ENCODE data around the gene KIF26B. TPM values are rescaled to one million over a fixed set of nuclear protein-coding genes. Genes with fewer than 3 reads are reported as not detected.

The KIF26B gene
- total and polyA plus RNA-seq, 2 of the 4 experiments (the other 2 are of a cell fraction) = 0.53 to 0.54 TPM

GRCh38 chr1:245404527-245404926, 249.7 kb downstream of the KIF26B start:
- no peak overlapping the region for H2BK120ac ChIP-seq (ENCODE audit: low read depth, low read length)
- H4K8ac ChIP-seq (ENCODE audit: low read depth in 2 of 2, low read length in 2 of 2) = no peak overlapping the region
- H3K4me1 ChIP-seq (ENCODE audit: control insufficient read depth, insufficient read depth, low read length) = no peaks in the 10 kb centered on the region
- no peak for TF ChIP-seq MAZ (IDR thresholded peaks at IDR 0.05; ENCODE audit: borderline replicate concordance, low read depth, low read length)
- no peak for TF ChIP-seq SMC3 (IDR thresholded peaks at IDR 0.05; ENCODE audit: low read depth, low read length)
- no peak for TF ChIP-seq CTCF (conservative IDR thresholded peaks at IDR 0.05; ENCODE audit: low read depth, low read length)
- no peak for TF ChIP-seq CHD1 (IDR thresholded peaks at IDR 0.05; ENCODE audit: low read depth, low read length)
- no peak for DNase-seq
- H2AK9ac ChIP-seq (replicated peaks; ENCODE audit: low read depth, low read length, poor library complexity) = no peak overlapping the region
- no peaks in the 10 kb centered on the region for H4K20me1 ChIP-seq (ENCODE audit: insufficient read depth, low read length)
- H2AFZ ChIP-seq (replicated peaks; ENCODE audit: low read length, poor library complexity) = no peak overlapping the region
- no peak overlapping the region for H3K14ac ChIP-seq (replicated peaks; ENCODE audit: low read depth, low read length)
- H4K5ac ChIP-seq (ENCODE audit: low read depth, low read length) = no peak overlapping the region
- no CpG with 5 or more reads among the region's 1 CpG for WGBS, 2 experiments (ENCODE audit: extremely low coverage in 2 of 2, insufficient read length in 1 of 2)
- no peak overlapping the region for H3K9ac ChIP-seq (ENCODE audit: low read depth, low read length)
- H3K36me3 ChIP-seq (ENCODE audit: control insufficient read depth, insufficient read depth, low read length) = no peaks in the 10 kb centered on the region
- dilution Hi-C loops (cut with HindIII; ENCODE audit: low sequenced_read_pairs, unreplicated experiment) = no loop called here
- H3K9me3 ChIP-seq (ENCODE audit: control insufficient read depth, insufficient read depth, low read length) = no peaks in the 10 kb centered on the region
- CTCF ChIA-PET = no interaction called here
- peaks cover 4% of the 10 kb centered on the region; the same call in 1 of the 2 replicates for H3K9me1 ChIP-seq (ENCODE audit: insufficient read depth, low read length)
- no peak overlapping the region for H2BK5ac ChIP-seq (ENCODE audit: low read depth, low read length, poor library complexity, severe bottlenecking)
- POLR2A ChIA-PET (ENCODE audit: unreplicated experiment) = interaction anchor here (0.9 kb wide), 1 partner anchor 9 kb away, joined by 3 read pairs; no protein-coding TSS in a partner anchor
- H3K27me3 ChIP-seq (ENCODE audit: control insufficient read depth, insufficient read depth, low read length) = no peaks in the 10 kb centered on the region
- H3K18ac ChIP-seq (ENCODE audit: low read depth, low read length) = no peak overlapping the region
- H3K4me2 ChIP-seq (ENCODE audit: low read depth, low read length) = no peak overlapping the region
- no peak overlapping the region for H4K91ac ChIP-seq (ENCODE audit: insufficient read depth, low read depth, low read length)
- no peak overlapping the region for H3K27ac ChIP-seq (ENCODE audit: insufficient read depth, low read length)
- no peak overlapping the region for H2AK5ac ChIP-seq (ENCODE audit: low read depth, low read length)
- no TSS peak for BruUV-seq (replicated peaks)
- no peak overlapping the region for H3K56ac ChIP-seq (ENCODE audit: extremely low read depth, insufficient read depth, low read length)
- H3K79me1 ChIP-seq (ENCODE audit: low read depth in 1 of 2, low read length in 2 of 2) = no peaks in the 10 kb centered on the region
- intact Hi-C loops (cut with micrococcal nuclease) = no loop called here
- ATAC-seq (ENCODE audit: low read depth) = no peak
- H3K4ac ChIP-seq (ENCODE audit: low read depth, low read length) = no peak overlapping the region
- no peak overlapping the region for H2BK15ac ChIP-seq (ENCODE audit: low read depth, low read length)
- no peak overlapping the region for H2BK20ac ChIP-seq (ENCODE audit: low read depth, low read length)
- in situ Hi-C loops (cut with MboI; ENCODE audit: low sequenced_read_pairs) = no loop called here
- H3K23ac ChIP-seq (ENCODE audit: low read depth, low read length) = no peak overlapping the region
- H3K4me3 ChIP-seq (ENCODE audit: insufficient read depth, low read depth, low read length) = no peak overlapping the region

All from IMR-90 (cell line).